NCI-H1694 treated with DMSO at 0.1 percent for 48 hours (cell line): ENCODE data around the gene CDK6.

ENCODE experiments used
- DNase-seq: peaks from one replicate; lab custom pipeline; 2025; lab: John Stamatoyannopoulos, UW

Gene CDK6

GRCh38 chr7:92644406-92645113 is 191.8 kb downstream of the CDK6 start:
- no peak for DNase-seq

GRCh38 chr7:92643821-92644220 is 192.6 kb downstream of the CDK6 start:
- no peak for DNase-seq

- DNase-seq: no peak
Measured at GRCh38 chr7:92641921-92642511, 194.4 kb downstream of the CDK6 start.

GRCh38 chr7:92639966-92640365 is 196.4 kb downstream of the CDK6 start:
- no peak for DNase-seq

- no peak for DNase-seq
Measured at GRCh38 chr7:92639213-92639896, 197.0 kb downstream of the CDK6 start.

- DNase-seq: no peak
Measured at GRCh38 chr7:92636018-92636560, 200.3 kb downstream of the CDK6 start.

- no peak for DNase-seq
Measured at GRCh38 chr7:92635538-92635937, 200.8 kb downstream of the CDK6 start.

- DNase-seq: no peak
Measured at GRCh38 chr7:92634924-92635519, 201.4 kb downstream of the CDK6 start.

- no peak for DNase-seq
Measured at GRCh38 chr7:92634205-92634604, 202.2 kb downstream of the CDK6 start.

GRCh38 chr7:92633211-92633906 is 203.0 kb downstream of the CDK6 start:
- no peak for DNase-seq

GRCh38 chr7:92632791-92633190 is 203.6 kb downstream of the CDK6 start:
- no peak for DNase-seq

- no peak for DNase-seq
Measured at GRCh38 chr7:92631850-92632487, 204.4 kb downstream of the CDK6 start.

GRCh38 chr7:92631067-92631849 is 205.1 kb downstream of the CDK6 start:
- DNase-seq: no peak

GRCh38 chr7:92629779-92630178 is 206.6 kb downstream of the CDK6 start:
- DNase-seq: no peak

GRCh38 chr7:92627956-92628355 is 208.4 kb downstream of the CDK6 start:
- DNase-seq: no peak

GRCh38 chr7:92626281-92626809 is 210.0 kb downstream of the CDK6 start:
- no peak for DNase-seq

- no peak for DNase-seq
Measured at GRCh38 chr7:92625617-92626016, 210.8 kb downstream of the CDK6 start.

- DNase-seq: no peak
Measured at GRCh38 chr7:92624298-92624996, 211.9 kb downstream of the CDK6 start.

GRCh38 chr7:92623544-92623943 is 212.8 kb downstream of the CDK6 start:
- DNase-seq: no peak

- DNase-seq: no peak
Measured at GRCh38 chr7:92622685-92623084, 213.7 kb downstream of the CDK6 start.
